H1 (cell line): ENCODE data around the gene PDZRN3. TPM values are rescaled to one million over a fixed set of nuclear protein-coding genes. Genes with fewer than 3 reads are reported as not detected.

Source experiments
- CTCF ChIA-PET: fragments of 300-600 bp; sonication (Branson Sonifier 250); formaldehyde crosslinking; loops from one replicate; lab custom pipeline; 2021; ENCODE audit not compliant: partially characterized antibody; lab: Charles Lee
- POLR2A ChIA-PET: fragments of 300-600 bp; sonication (Branson Sonifier 250); formaldehyde crosslinking; loops from one replicate; lab custom pipeline; 2021; ENCODE audit warnings: inconsistent platforms; ENCODE audit not compliant: partially characterized antibody; lab: Charles Lee
- DNase-seq, 2 experiments: peaks; one replicate each; pipeline versions ENCODE4 v3.0.0 to v3.0.0-alpha.2; 2010 to 2022; ENCODE audit warnings: low spot score in 2 of 2, low read depth in 1 of 2, mixed read lengths in 1 of 2
- FAIRE-seq: peaks from 2 replicates; lab custom pipeline; 2011; peaks lifted over from hg19 to GRCh38; lab: Jason Lieb, UNC
- H2AFZ ChIP-seq: 2 replicates; pipeline ENCODE4 v1.8.1; 2012; ENCODE audit warnings: low read length, inconsistent platforms
- H2AK5ac ChIP-seq: 2 replicates; pipeline ENCODE4 v1.6.1; 2013; ENCODE audit warnings: low read depth, low read length
- H2BK120ac ChIP-seq: replicated peaks from 2 replicates; pipeline ENCODE3; 2013; ENCODE audit warnings: low read depth, low read length, inconsistent platforms
- H2BK12ac ChIP-seq: 2 replicates; pipeline ENCODE4 v1.6.1; 2013; ENCODE audit warnings: low read depth, low read length
- H2BK15ac ChIP-seq: 2 replicates; pipeline ENCODE4 v1.6.1; 2013; ENCODE audit warnings: low read length
- H2BK20ac ChIP-seq: 2 replicates; pipeline ENCODE4 v1.6.1; 2013; ENCODE audit warnings: low read length
- H2BK5ac ChIP-seq: 2 replicates; pipeline ENCODE4 v1.6.1; 2013; ENCODE audit warnings: low read depth, low read length
- H3K14ac ChIP-seq: 2 replicates; pipeline ENCODE4 v1.6.1; 2013; ENCODE audit warnings: inconsistent platforms; ENCODE audit not compliant: insufficient read length
- H3K18ac ChIP-seq: 2 replicates; pipeline ENCODE4 v1.6.1; 2013; ENCODE audit warnings: low read length; ENCODE audit errors: extremely low read depth
- H3K23ac ChIP-seq: 2 replicates; pipeline ENCODE4 v1.6.1; 2013; ENCODE audit warnings: inconsistent platforms; ENCODE audit not compliant: insufficient read length
- H3K23me2 ChIP-seq: 2 replicates; pipeline ENCODE4 v1.6.1; 2013; ENCODE audit warnings: low read depth, low read length
- H3K27ac ChIP-seq: 2 replicates; pipeline ENCODE4 v1.6.1; 2011; ENCODE audit warnings: low read depth, low read length, inconsistent platforms
- H3K27me3 ChIP-seq, 4 experiments: replicated peaks in 1 of 4; 1 replicate in 1 of 4; 2 replicates in 3 of 4; pipeline versions ENCODE4 v1.6.1 to v1.8.1; 2011 to 2013; ENCODE audit warnings: low read length in 3 of 4, mild to moderate bottlenecking in 3 of 4, inconsistent platforms in 2 of 4, mixed read lengths in 2 of 4, moderate library complexity in 1 of 4; ENCODE audit not compliant: control insufficient read depth in 3 of 4, insufficient read depth in 3 of 4; ENCODE audit errors: extremely low read depth in 1 of 4
- H3K36me3 ChIP-seq, 4 experiments: 2 replicates each; pipeline versions ENCODE4 v1.6.1 to v1.8.1; 2011 to 2013; ENCODE audit warnings: mild to moderate bottlenecking in 4 of 4, low read length in 3 of 4, moderate library complexity in 2 of 4, control low read depth in 1 of 4, inconsistent platforms in 1 of 4; ENCODE audit not compliant: insufficient read depth in 4 of 4, control insufficient read depth in 2 of 4
- H3K4ac ChIP-seq: replicated peaks from 2 replicates; pipeline ENCODE3; 2013; ENCODE audit warnings: low read length, low read depth, mixed read lengths, inconsistent platforms; ENCODE audit not compliant: insufficient read length
- H3K4me1 ChIP-seq, 4 experiments: replicated peaks in 1 of 4; 1 replicate in 1 of 4; 2 replicates in 3 of 4; pipeline versions ENCODE4 v1.6.1 to v1.8.1; 2011 to 2013; ENCODE audit warnings: low read length in 3 of 4, inconsistent platforms in 2 of 4, mixed read lengths in 1 of 4; ENCODE audit not compliant: insufficient read depth in 4 of 4, control insufficient read depth in 3 of 4
- H3K4me2 ChIP-seq, 2 experiments: 2 replicates each; pipeline versions ENCODE4 v1.6.1 to v1.8.1; 2011 to 2013; ENCODE audit warnings: low read depth in 2 of 2, low read length in 2 of 2, control low read depth in 1 of 2, inconsistent platforms in 1 of 2, mild to moderate bottlenecking in 1 of 2; ENCODE audit not compliant: insufficient read depth in 1 of 2
- H3K4me3 ChIP-seq, 4 experiments: fragments of 200-600, 300-600 bp in 1 of 4; sonication (generic), shearing (Covaris generic), sonication (Bioruptor Twin) in 1 of 4; 2 replicates each; pipeline versions ENCODE4 v1.5.1 to v1.8.1; 2011 to 2016; ENCODE audit warnings: low read length in 4 of 4, low read depth in 3 of 4, control low read depth in 2 of 4, inconsistent platforms in 2 of 4, mild to moderate bottlenecking in 2 of 4, mixed read lengths in 1 of 4, moderate library complexity in 1 of 4; ENCODE audit not compliant: insufficient read depth in 2 of 4; ENCODE audit errors: extremely low read depth in 1 of 4
- H3K56ac ChIP-seq: replicated peaks from 2 replicates; pipeline ENCODE3; 2013; ENCODE audit warnings: low read depth, mild to moderate bottlenecking, mixed read lengths, low read length, inconsistent platforms; ENCODE audit not compliant: insufficient read length
- H3K79me1 ChIP-seq: 2 replicates; pipeline ENCODE4 v1.6.1; 2013; ENCODE audit warnings: low read depth, low read length, control low read depth
- H3K79me2 ChIP-seq, 2 experiments: 2 replicates each; pipeline versions ENCODE4 v1.6.1 to v1.8.1; 2012 to 2013; ENCODE audit warnings: low read length in 2 of 2, mild to moderate bottlenecking in 2 of 2, inconsistent platforms in 1 of 2; ENCODE audit not compliant: insufficient read depth in 2 of 2, control insufficient read depth in 1 of 2
- H3K9ac ChIP-seq, 4 experiments: replicated peaks in 1 of 4; 1 replicate in 1 of 4; 2 replicates in 3 of 4; pipeline versions ENCODE4 v1.6.1 to v1.8.1; 2011 to 2013; ENCODE audit warnings: low read depth in 3 of 4, low read length in 3 of 4, control low read depth in 2 of 4, mild to moderate bottlenecking in 2 of 4, moderate library complexity in 2 of 4, inconsistent platforms in 1 of 4; ENCODE audit errors: extremely low read depth in 1 of 4
- H3K9me3 ChIP-seq, 2 experiments: 2 replicates each; pipeline versions ENCODE4 v1.6.1 to v1.8.1; 2012 to 2013; ENCODE audit warnings: mild to moderate bottlenecking in 2 of 2, moderate library complexity in 2 of 2, control low read depth in 1 of 2, inconsistent platforms in 1 of 2, low read depth in 1 of 2, low read length in 1 of 2, mixed read lengths in 1 of 2; ENCODE audit not compliant: insufficient read depth in 2 of 2
- H4K20me1 ChIP-seq, 2 experiments: replicated peaks in 1 of 2; 2 replicates each; pipeline versions ENCODE3 to v1.8.1; 2011 to 2013; ENCODE audit warnings: inconsistent platforms in 2 of 2, low read length in 2 of 2, mild to moderate bottlenecking in 1 of 2; ENCODE audit not compliant: insufficient read depth in 2 of 2, control insufficient read depth in 1 of 2
- H4K5ac ChIP-seq: 2 replicates; pipeline ENCODE4 v1.6.1; 2013; ENCODE audit warnings: low read length, low read depth, mixed read lengths, inconsistent platforms; ENCODE audit not compliant: insufficient read length
- H4K8ac ChIP-seq: 2 replicates; pipeline ENCODE4 v1.8.0; 2013; ENCODE audit warnings: mild to moderate bottlenecking, moderate library complexity, low read length, inconsistent platforms; ENCODE audit not compliant: insufficient read depth; ENCODE audit errors: extremely low read depth
- H4K91ac ChIP-seq: replicated peaks from 2 replicates; pipeline ENCODE3; 2013; ENCODE audit warnings: low read length, mixed read lengths, inconsistent platforms; ENCODE audit not compliant: insufficient read length
- BRCA1 ChIP-seq: IDR thresholded peaks from 2 replicates; pipeline ENCODE4 v1.6.1; 2012; ENCODE audit warnings: low read depth, low read length, improper control_type of control experiment
- CREB1 ChIP-seq: IDR thresholded peaks from 2 replicates; pipeline ENCODE4 v1.6.1; 2012; ENCODE audit warnings: inconsistent platforms
- GABPA ChIP-seq: IDR thresholded peaks from 2 replicates; pipeline ENCODE4 v1.6.1; 2011; ENCODE audit warnings: mild to moderate bottlenecking, low read length, moderate library complexity, borderline replicate concordance; ENCODE audit not compliant: insufficient read depth
- HDAC2 ChIP-seq, 2 experiments: fragments of 300-600 bp in 1 of 2; sonication (generic) in 1 of 2; IDR thresholded peaks; 2 replicates each; pipeline ENCODE4 v1.6.1; 2011 to 2012; ENCODE audit warnings: low read depth in 2 of 2, low read length in 2 of 2, mild to moderate bottlenecking in 2 of 2, moderate library complexity in 2 of 2, borderline replicate concordance in 1 of 2, inconsistent platforms in 1 of 2
- JUND ChIP-seq: IDR thresholded peaks from 2 replicates; pipeline ENCODE4 v1.6.1; 2011; ENCODE audit warnings: mild to moderate bottlenecking, improper control_type of control experiment, low read length
- KDM5A ChIP-seq: fragments of 200-600 bp; IDR thresholded peaks from 2 replicates; pipeline ENCODE4 v1.7.1; 2012; ENCODE audit warnings: mild to moderate bottlenecking, low read length, inconsistent platforms, mixed read lengths
- NRF1 ChIP-seq: IDR thresholded peaks from 2 replicates; pipeline ENCODE4 v1.6.1; 2011; ENCODE audit warnings: mild to moderate bottlenecking, low read depth, low read length, improper control_type of control experiment
- POLR2A ChIP-seq, 2 experiments: IDR thresholded peaks; 1 replicate in 1 of 2; 2 replicates in 1 of 2; pipeline ENCODE4 v1.6.1; 2011; ENCODE audit warnings: low read depth in 2 of 2, low read length in 2 of 2, mild to moderate bottlenecking in 2 of 2; ENCODE audit errors: control extremely low read depth in 1 of 2
- SIX5 ChIP-seq: IDR thresholded peaks from 2 replicates; pipeline ENCODE4 v1.6.1; 2011; ENCODE audit warnings: mild to moderate bottlenecking, low read depth, low read length
- SP4 ChIP-seq: IDR thresholded peaks from 2 replicates; pipeline ENCODE4 v1.6.1; 2012; ENCODE audit warnings: low read length, inconsistent platforms
- TBP ChIP-seq: IDR thresholded peaks from 2 replicates; pipeline ENCODE4 v1.6.1; 2011; ENCODE audit warnings: low read depth, low read length, improper control_type of control experiment
- TEAD4 ChIP-seq: IDR thresholded peaks from 2 replicates; pipeline ENCODE4 v1.6.1; 2012; ENCODE audit warnings: low read depth, low read length, inconsistent platforms, mixed read lengths
- WGBS, 2 experiments: shearing (Covaris generic) in 1 of 2; methylation state at CpG; one replicate each; pipeline versions ENCODE4 v1.1.6 to v1.1.7; 2013 to 2015; ENCODE audit warnings: low lambda C conversion rate in 2 of 2, mixed read lengths in 2 of 2, inconsistent platforms in 1 of 2, low coverage in 1 of 2, missing lambda C conversion rate in 1 of 2; ENCODE audit not compliant: insufficient replicate concordance in 2 of 2, insufficient coverage in 1 of 2, insufficient read length in 1 of 2; ENCODE audit errors: extremely low coverage in 1 of 2, missing lambda C conversion rate in 1 of 2; 5-methylcytosine and 5-hydroxymethylcytosine counted together
- polyA plus RNA-seq, 7 experiments: library from polyadenylated mRNA; depleted of rRNA in 3 of 7; stranded (reverse) in 5 of 7; unstranded in 2 of 7; fragments of >200 nt in 5 of 7; fragments of 200-250 nt in 2 of 7; gene quantifications; 1 replicate in 5 of 7; 2 replicates in 1 of 7; 4 replicates in 1 of 7; pipeline versions ENCODE4 v1.2.1 to v1.2.3, GENCODE V29; 2011 to 2013; ENCODE audit warnings: missing spikeins in 2 of 7, mixed read lengths in 2 of 7
- total RNA-seq: library from RNA; stranded (reverse); fragmentation: NEBNext Ultra II Directional; extraction: Animal tissue kit (Norgen Biotek cat#: 25700); gene quantifications from 2 replicates; pipeline ENCODE4 v1.2.1, GENCODE V29; 2021

The PDZRN3 gene
- total and polyA plus RNA-seq, 2 of the 8 experiments (the other 6 are each of a cell fraction or from before 2014, with no cell fraction given), result 4.2 to 20.5 TPM

DNA sequence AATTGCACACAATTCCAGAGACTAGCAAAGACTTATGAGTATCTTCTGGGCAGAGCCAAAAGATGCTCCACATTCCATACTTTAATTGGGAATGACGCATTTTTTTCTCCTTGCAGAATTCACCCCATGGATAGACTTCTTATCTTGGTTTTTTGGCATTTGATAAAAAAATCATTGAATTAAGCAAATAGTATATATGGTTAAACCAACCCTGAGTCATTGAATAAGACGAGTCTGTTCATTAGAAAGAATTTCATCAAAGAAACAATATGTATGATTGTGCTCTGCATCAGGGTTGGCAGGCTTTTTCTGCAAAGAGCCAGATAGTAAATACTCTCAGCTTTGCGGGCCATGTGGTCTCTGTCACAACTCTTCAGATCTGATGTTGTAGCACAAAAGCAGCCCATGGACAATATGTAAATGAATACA, 9.2 kb upstream of the PDZRN3 start:
- no peak overlapping the region for H3K4me2 ChIP-seq
- no peaks in the 10 kb centered on the region for H3K79me2 ChIP-seq
- H4K20me1 ChIP-seq, result no peaks in the 10 kb centered on the region
- 85% methylated on average over 3 of the region's 3 CpGs; no CpG with 5 or more reads in 1 of the 2 experiments for WGBS, 2 experiments
- ChIA-PET POLR2A (no interaction called here), CTCF (interaction anchor here (1.6 kb wide), 1 partner anchor 215 kb away, joined by 4 read pairs; no protein-coding TSS in a partner anchor)
- no peaks in the 10 kb centered on the region for H3K79me1 ChIP-seq
- DNase-seq (no peak), FAIRE-seq (no peak)
- H3K4me3 ChIP-seq, result no peak overlapping the region
- no peak overlapping the region for H2AFZ ChIP-seq
- H3K14ac ChIP-seq, result no peak overlapping the region
- H3K9ac ChIP-seq, result no peak overlapping the region
- H3K4ac ChIP-seq, result no peak overlapping the region
- H2BK5ac ChIP-seq, result no peak overlapping the region
- H4K5ac ChIP-seq, result no peak overlapping the region
- no peak overlapping the region for H2AK5ac ChIP-seq
- no peak overlapping the region for H4K8ac ChIP-seq
- H2BK120ac ChIP-seq, result no peak overlapping the region
- no peak overlapping the region for H2BK12ac ChIP-seq
- no peaks in the 10 kb centered on the region for H3K36me3 ChIP-seq
- TF ChIP-seq GABPA (no peak), TBP (no peak), POLR2A (IDR thresholded peaks at IDR 0.05; ENCODE audit: control extremely low read depth in 1 of 2, low read depth in 2 of 2, low read length in 2 of 2) (no peak), HDAC2 (IDR thresholded peaks at IDR 0.05; ENCODE audit: borderline replicate concordance in 1 of 2, low read depth in 2 of 2, low read length in 2 of 2) (no peak), NRF1 (no peak), TEAD4 (no peak), CREB1 (no peak), JUND (no peak), KDM5A (no peak), SP4 (no peak), BRCA1 (no peak), SIX5 (no peak)
- TF ChIP-seq, all 59 proteins: peak for 0
- H3K27ac ChIP-seq, result no peak overlapping the region
- H3K18ac ChIP-seq, result no peak overlapping the region
- H3K23ac ChIP-seq, result no peak overlapping the region
- H3K23me2 ChIP-seq, result no peaks in the 10 kb centered on the region
- H2BK15ac ChIP-seq, result no peak overlapping the region
- H4K91ac ChIP-seq, result no peak overlapping the region
- peaks cover 0 to 2% (median 0%) of the 10 kb centered on the region in 4 experiments; a peak in 2 of 7 replicates for H3K4me1 ChIP-seq
- no peaks in the 10 kb centered on the region for H3K27me3 ChIP-seq
- H2BK20ac ChIP-seq, result no peak overlapping the region
- no peak overlapping the region for H3K56ac ChIP-seq
- H3K9me3 ChIP-seq, result no peaks in the 10 kb centered on the region
